ENCODE data around the gene NF2. TPM values are rescaled to one million over a fixed set of nuclear protein-coding genes. Genes with fewer than 3 reads are reported as not detected.

NF2 gene
- total RNA-seq, 1 donor from 2014 or later, result 60.1 TPM

DNA sequence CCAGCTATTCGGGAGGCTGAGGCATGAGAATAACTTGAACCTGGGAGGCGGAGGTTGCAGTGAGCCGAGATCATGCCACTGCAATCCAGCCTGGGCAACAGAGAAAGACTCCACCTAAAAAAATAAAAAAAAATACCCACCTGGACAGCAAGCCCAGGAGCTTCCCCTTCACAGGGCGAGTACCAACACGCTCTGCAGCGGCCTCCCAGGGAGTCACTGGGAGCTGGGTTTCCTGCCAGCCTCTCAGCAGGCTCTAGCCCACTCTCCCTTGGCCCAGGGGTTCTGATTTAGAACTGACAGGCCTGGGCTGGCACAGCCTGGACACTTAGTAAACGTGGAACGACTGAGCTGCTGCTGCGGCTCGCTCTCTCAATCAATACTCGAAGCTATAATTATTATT, 114.4 kb downstream of the NF2 start:
- intact Hi-C loops (cut with micrococcal nuclease), result no loop called here

DNA sequence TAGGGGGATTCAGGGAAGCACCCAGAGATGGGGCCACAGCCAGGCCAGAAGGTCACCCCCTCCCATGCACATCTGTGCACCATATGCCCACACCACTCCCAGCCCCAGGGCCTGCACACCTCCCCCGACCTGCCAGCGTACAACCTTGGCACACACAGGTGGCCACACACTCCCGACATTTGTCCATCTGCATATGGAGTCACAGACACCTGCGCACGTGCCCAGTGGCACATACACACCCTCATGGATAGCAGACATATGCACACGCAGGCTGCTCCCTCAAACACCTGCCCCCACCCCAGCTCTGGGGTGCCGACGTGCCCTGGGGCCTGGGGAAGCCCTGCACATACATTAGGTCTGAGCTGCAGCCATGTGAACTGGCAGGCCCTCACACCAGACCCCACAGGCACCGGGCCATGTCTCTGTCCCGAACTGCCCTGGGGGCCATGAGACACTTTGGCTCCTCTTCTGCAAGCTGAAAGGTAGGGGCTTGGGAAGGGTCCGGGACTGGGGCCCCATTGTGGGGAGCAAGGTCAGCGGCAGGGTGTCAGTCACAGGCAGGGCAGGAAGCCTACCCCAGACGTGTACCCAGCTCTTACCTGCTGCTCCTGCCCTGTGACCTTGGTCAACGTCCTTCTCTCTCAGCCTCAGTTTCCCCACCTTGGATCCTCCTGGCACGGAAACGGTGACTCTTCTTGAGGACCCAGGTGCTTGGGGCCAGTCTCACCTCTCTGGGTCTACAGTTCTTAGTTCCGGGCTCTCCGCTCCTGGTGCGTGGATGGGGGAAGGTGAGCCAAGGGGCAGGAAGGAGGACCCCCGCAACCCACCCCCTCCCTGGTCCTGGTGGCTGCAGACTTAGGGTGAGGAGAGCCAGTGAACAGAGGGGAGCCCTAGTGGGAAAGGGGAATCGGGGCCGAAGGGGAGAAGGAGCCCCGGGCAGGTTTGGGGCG, 115.8 kb downstream of the NF2 start:
- intact Hi-C loops (cut with micrococcal nuclease), result no loop called here

DNA sequence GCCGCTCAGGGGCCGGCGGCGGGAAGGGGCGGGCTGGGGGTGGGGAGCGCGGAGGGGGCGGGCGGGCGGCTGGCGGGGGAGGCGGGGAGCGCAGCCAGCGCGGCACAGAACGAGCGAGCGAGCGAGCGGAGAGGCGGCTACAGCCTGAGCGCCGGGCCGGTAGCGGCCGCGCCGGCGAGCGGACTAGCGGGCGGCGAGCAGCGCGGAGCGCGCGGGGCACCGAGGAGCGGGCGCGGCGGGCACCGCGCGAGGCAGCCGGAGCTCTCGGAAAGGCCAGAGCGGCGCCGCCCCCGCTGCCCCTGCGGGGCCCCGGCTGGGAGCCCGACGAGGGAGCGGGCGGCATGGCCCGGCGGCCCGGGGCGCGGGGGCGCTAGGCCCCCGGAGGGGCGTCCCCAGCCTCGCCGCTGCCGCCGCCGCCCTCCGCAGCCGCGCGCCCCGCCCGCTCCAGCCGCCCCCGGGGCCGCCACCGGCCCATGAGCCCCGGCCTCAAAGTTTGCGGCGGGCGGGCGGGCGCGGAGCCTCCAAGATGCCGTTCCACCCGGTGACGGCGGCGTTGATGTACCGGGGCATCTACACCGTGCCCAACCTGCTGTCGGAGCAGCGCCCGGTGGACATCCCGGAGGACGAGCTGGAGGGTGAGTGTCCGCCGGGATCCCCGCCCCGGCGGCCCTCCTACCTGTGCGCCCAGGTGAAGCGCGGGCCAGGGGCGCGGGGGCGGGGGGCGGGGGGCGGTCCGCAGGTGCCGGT, 116.6 kb downstream of the NF2 start, which contains the start of gene CABP7:
CABP7 (plus strand) TSS at position 105 of the 747 bp plus-strand sequence; CDS start at position 527, 422 bp downstream.
- intact Hi-C loops (cut with micrococcal nuclease), result no loop called here

DNA sequence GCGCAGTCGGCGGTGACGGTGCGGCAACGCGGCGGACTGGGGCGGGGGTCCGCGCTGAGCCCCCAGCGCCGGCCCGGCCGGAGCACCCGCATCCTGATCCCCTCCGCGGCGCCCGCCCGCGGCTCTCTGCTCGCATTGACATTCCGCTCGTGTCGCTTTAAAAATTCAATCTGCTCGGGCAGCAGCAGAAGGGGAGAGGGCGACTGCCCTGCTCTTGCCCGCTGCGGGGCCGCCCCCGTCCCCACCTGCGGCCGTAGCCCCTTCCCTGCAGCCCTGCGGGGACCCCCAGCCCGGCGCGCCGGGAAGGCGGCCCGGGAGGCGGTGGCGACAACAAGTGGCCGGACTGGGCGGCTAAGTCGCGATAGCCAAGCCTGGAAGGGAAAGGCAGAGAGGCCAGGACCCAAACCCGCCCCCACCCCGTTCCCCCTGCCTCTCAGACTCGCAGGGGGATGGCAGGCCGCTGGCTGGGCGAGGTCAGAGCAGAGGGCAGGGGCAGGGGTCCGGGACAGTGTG, 117.4 kb downstream of the NF2 start:
- intact Hi-C loops (cut with micrococcal nuclease), result no loop called here

DNA sequence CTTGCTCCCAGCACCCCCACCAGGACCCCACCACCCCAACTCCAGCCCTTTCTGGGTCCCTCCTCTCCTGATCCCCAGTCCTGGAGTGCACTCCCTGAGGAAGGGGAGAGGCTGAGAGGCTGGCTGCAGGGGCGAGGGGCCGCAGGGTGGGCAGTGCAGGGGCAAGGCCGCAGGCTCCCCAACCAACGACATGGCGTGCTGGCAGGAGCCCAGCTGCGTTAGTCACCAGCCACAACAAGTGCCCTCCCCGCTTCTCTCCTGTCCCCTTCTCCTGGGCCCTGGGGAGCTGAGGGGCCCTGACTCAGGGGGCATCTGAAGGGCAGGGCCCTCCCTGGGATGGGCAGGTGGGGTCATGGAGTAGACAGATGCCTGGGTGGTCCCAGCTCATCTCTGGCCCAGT, 118.7 kb downstream of the NF2 start:
- intact Hi-C loops (cut with micrococcal nuclease), result no loop called here

DNA sequence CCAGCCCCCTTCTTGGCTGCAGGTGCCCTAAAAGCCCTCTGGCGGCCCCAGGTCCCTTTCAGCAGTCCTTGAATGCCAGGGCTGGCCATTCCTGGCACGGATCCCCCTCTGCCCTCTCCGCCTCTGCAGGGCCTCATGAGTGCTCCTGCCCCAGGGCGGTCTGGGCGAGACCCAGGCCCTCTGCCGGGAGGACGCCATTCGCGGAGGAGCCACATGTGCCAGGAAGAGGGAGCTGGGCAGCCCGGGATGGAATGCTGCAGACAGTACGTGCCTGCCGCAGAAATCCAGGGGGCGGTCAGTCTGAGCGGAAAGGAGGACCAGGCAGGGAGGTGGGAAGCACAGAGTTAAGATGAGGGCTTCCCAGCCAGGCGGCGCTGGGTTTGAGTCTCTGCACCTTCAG, 119.2 kb downstream of the NF2 start:
- intact Hi-C loops (cut with micrococcal nuclease), result no loop called here

DNA sequence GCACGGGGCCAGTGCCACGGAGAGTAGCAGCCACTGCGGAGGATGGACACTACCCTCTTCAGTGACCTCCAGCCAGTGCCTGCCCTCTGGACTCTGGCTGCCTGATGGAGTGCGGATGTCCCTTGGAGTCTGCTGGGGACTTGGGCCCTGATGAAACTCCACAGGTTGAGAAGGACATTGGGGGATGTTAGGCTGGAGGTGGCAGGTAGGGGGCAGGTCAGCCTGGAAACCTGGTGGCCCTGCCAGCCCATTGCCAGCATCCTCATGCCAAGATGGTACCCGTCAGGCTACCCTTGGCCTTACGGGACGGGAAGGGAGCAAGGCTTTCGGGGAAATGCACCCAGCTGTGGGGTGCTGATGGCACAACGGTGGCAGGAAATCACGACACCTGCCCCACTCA, 120.3 kb downstream of the NF2 start:
- intact Hi-C loops (cut with micrococcal nuclease), result no loop called here

DNA sequence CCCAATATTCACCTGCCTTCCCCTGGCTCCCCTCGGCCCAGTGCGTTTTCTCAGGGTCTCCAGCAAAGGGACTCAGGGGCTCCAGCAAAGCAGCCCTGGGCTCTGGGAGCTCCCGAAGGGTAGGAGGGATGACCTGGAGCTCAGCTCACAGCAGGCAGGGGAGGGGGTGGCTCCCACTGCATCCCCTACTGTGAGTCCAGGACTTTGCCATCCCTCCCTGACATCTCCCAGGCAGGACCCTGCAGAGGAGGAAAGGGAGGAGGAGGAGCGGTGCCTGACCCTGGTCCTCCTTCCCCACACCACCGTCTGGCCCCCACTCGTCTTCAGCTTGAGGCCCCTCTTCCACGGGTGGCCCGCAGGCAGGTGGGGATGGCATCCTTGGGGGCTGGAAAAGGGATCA, 121.4 kb downstream of the NF2 start:
- intact Hi-C loops (cut with micrococcal nuclease), result no loop called here

DNA sequence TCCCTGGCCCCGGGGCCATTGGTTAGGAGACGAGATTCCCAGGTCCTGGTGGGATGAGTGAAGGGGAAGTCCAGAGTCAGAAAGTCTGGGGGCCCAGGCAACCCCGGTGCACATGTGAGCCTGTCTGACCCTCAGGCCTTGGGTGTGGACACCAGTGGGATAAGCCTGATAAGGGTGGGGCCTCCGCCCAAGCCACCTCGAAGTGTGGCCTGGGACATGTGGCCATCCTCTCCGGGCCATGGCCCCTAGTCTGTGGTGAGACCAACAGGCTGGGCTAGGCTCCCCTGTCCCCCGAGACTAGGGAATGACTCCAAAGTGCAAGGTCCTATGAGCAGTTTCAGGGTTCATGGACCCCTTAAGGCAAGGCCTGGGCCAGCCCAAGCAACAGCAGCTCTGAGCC, 122.7 kb downstream of the NF2 start:
- intact Hi-C loops (cut with micrococcal nuclease), result no loop called here

DNA sequence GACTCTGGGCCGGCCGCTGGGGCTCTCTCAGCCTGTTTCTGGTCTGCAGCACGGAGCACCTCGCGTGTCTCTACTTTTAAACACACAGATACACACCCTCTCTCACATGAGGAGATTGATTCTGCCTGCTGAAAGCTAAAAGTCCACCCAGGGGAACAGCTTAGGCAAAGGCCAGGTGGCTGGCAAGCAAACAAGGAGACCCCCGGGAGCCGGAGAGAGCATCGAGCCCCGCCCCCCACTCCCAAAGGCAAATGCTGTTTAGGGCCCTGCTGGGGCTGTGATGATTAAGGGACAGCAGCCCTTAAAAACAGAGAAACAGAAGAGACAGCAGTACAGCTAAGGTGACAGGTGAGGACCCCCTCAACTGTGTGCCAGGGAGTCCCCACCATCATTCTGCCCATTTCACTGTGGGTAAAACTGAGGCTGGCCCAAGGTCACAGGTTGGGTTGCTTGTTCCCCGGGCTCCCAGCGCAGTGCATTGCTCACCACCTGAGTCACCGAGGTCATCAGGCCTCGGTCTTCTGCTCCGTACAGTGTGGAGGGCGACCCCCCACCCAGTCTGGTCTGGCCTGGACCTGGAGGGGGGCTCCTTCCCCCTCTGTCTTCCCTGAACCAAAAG, 123.2 kb downstream of the NF2 start:
- intact Hi-C loops (cut with micrococcal nuclease), result no loop called here

DNA sequence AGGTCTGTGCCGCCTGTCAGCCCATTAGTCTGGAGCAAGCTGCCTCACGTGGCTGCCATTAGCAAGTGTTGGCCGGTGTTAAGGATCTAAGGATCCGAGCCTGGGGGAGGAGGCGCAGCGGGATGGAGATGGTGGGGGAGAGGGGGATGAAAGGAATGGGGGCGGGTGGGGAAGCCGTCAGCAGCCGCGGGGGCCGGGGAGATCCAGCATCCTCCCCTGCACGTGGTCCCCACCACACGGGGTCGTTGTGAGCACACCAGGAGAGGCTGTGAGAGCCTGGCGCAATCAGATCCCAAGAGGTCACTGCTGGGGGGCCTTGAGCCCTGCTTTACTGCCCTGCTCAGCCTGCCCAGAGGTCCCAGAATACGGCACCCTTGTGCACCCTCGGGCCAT, 123.7 kb downstream of the NF2 start:
- intact Hi-C loops (cut with micrococcal nuclease), result no loop called here

DNA sequence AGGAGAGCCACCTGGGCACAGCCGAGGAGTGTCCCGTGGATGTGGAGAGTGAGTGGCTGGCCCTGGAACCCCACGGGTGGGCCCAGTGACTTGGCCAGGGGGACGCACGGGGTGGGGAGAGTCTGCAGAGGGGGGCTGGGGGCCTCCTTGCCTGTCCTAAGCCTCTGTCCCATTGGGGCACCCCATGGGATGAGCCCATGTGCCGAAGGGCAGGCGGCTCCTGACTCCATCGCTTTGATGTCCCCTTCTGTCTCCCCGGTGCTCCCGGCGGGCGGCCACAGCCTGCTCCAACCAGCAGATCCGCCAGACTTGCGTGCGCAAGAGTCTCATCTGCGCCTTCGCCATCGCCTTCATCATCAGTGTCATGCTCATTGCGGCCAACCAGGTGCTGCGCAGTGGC, 125.7 kb downstream of the NF2 start:
- intact Hi-C loops (cut with micrococcal nuclease), result no loop called here

DNA sequence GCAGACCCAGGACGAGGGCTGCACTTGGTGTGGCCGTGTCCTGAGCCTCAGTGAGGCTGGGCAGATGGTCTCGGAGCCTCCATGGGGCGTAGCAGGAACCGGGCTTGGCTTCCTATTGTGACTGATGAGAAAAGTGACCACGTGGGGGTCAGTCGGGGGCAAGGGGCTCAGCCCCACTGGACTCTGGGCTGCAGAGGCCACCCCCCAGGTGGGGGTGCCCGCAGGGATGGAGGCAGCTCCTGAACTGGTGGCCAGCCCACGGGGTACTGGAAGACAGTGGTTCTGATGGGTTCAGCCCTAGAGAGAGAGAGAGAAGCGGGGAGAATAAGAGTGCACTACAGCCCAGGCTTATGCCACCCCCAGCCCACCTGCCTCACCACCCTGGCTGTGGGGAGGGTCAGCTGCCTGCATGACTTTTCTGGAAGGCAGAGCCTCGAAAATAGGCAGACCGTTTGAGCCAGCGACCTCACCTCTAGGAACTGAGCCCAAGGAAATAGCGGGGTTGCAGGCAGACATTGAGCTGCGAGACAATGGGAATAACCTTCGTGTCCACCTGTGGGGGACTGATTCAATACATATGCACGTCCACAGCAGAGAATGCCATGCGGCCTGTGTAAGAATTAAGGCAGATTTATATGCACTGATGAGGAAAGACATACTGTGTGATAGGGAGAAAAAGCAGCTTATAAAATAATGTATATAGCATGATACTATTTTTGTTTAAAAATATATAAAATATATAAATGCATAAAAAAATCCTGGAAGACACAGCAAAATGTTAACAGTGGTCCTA, 127.8 kb downstream of the NF2 start:
- intact Hi-C loops (cut with micrococcal nuclease), result no loop called here

DNA sequence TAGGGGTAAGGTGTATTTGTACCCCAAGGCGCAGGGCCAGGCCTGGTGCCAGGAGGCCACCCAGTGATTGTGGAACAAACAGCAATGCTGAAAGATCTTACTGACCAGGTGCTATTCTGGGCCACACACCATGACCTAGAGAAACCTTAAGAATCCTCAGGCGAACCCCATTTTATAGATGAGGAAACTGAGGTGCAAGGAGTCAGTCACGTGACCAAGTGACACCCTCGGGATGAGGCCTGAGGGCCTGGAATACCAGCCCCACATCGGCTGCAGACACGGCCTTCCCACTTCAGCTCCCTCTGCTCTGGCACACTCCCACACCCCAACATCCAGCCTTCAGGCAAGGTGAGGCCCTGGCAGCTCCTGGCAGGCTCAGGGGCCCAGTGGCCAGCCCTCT, 129.4 kb downstream of the NF2 start:
- intact Hi-C loops (cut with micrococcal nuclease), result no loop called here

DNA sequence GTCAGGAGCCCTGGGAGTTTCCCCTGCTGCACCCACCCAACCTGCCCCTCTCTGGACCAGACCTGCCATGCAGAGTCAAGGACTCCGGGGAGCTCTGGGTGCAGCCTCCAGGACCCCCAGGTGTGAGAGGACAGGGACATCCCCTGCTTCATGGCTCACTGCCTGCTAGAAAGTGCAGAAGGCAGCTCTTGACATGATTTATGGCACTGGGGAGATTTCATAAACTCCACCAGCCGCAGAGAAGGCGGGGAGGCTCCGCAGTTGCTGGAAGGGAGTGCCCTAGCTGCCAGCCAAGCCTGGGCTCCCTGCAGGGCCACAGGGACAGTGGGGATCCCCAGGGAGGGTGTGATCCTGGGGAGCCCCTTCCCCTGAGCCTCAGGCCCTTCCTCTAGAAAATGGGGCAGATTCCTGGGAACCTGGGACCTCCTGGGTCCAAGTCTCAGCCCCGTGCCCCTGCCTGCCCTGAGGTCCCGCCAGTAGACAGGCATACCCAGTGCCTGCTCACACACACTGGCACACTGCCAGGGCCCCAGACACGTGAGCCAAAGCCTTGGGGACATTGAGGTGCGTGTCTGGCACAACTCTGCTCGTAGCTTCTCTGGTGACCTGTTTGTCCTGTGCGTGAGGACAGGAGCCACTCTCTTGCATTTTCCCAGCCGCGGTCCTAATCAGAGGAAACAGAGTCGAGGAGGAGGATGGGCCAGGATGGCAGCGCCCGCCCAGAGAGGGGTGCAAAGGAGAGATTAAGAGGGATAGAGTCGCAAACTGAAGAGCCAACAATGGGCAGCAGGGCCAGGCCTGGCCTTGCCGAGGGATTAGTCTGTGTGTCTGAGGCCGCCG, 130.1 kb downstream of the NF2 start:
- intact Hi-C loops (cut with micrococcal nuclease), result no loop called here

DNA sequence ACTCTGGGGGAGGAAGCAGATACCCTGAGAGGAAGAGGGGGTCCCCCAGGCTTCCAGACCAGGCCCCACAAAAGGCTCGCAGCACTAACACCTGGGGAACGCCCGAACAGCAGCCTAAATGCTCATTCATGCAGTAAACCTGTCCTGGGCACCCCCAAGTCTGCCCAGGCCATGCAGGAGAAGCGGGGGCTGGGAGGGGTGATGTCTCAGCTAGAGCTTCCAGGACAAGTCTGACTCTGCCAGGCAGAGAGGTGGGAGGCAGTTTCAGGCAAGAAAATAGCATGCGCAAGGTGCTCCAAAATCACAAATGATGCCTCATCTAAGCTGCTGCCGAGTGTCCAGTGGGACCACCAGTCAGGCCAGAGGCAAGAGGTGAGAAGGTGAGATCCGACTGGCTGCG, 131.0 kb downstream of the NF2 start:
- intact Hi-C loops (cut with micrococcal nuclease), result no loop called here

DNA sequence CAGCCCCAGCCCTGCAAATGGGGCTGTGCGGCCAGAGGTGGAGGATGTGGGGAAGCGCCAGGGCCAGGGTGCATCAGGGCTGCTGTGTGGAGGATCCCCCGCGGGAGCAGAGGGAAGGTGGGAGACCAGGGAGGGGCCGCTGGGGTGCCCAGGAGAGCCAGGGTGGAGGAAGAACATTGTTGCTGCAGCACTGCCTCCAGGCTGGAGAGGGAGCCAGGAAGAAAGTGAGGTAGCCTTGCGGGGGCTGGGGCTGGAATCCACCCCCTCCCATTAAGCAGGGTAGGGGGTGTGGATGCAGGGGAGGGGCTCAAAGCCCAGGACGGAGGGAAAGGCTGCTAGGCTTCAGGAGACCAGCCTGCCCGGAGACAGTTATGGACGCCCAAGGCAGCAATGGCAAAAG, 131.4 kb downstream of the NF2 start:
- intact Hi-C loops (cut with micrococcal nuclease), result no loop called here

DNA sequence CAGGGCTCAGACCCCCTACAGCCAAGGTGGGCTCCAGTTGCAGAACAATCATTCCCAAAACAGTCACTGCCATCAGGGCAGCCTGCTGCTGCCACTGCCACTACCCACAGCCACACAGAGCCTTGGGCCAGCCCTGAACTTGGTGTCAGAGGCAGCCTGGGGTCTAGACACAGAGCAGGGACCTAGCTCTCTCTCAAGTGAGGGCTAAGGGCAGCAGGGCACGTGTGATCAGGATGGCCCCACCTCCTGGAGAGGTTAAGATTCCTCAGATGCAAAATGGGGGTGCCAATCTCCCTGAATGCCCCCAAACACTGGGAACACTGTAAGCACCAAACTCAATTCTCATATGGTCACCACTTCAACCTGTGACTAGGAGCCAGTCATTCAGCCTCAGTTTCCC, 132.0 kb downstream of the NF2 start:
- intact Hi-C loops (cut with micrococcal nuclease), result no loop called here

DNA sequence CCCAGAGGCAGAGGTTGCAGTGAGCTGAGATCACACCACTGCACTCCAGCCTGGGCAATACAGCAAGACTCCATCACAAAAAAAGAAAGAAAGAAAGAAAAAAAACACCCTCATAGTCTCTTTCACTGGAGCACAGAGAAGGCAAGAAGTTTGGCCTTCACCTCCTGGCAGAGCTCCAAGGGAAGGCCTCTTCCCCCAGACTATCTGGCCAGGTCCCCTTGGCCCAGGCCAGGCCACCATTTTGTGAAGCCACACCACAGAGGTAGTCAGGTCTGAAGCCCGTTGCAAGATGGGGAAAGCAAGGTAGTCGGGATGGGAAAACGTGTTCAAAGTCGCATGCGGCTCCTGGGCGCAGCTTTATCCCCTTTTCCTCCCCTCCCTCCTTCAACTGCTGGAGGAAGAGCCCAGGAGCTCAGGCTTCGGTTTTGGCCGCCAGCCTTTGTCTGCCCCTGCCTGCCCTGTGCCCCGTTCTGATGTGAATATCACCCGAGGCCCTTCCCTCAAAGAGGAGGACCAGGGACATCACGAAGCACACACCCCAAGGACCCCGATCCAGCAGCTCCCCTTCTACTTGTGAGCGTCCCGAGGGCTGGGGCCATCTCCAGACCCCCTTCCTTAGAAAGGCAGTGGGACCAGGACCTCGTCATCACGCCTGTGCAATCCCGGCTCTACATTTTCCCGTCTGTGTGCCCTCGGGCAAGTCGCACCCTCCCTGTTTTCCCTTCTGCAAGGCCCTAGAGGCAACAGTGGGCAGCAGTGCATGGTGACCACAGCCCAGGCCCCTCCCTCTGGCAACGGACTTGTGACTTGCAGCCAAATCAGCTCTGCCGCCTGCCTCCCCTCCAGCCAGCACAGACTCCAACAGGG, 134.1 kb downstream of the NF2 start:
- intact Hi-C loops (cut with micrococcal nuclease), result no loop called here

Data from T-helper 1 cell treated with Interleukin-12 subunit alpha and Interleukin-12 subunit beta and Interleukin-4 antibody, amounts not matched to agents 30 ng/mL and 1 ng/mL, for 36 hours (primary cell).